ENCODE results near the gene IGSF6.

DNA sequence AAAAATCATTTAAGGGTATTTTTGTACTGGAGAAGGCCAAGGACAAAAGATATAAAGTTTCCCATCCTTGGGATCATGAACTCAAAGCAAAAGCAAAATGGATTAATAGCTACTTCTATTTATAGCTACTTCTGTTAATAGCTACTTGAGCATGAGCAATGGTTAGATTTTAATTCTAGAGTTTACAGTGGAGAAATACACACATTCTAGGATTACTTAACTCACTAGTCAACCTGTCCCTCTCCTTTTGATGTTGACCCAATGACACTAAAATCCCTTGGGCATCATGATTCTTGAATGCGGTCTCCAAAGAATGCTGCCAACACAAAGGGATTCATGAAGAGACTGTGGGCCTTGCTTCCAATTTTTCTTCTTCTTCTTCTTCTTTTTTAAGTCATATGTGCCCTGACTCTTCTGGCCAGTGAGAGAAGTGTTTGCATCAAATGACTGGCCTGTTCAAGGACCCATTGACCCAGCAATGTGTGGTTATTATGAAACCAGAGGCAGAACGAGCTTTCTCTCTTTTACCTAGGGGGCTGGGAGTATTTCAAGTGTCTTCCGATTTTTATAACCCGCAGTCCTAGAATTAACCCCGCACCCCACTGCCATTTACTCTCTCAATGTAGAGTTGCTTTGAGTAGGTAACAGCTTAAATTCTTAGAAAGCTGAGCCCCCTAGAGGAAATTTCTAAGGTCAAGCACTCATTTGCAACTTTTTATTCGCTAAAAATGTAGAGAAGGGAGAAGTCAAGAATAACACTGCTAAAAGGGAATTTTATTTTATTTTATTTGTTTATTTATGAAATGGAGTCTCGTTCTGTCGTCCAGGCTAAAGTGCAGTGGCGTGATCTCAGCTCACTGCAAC lies 46.0 kb upstream of the IGSF6 start:
- TF ChIP-seq POLR2AphosphoS5 (IDR thresholded peaks at IDR 0.05) (no peak), POLR2A (IDR thresholded peaks at IDR 0.05) (no peak)
- TF ChIP-seq, protein P1, sequence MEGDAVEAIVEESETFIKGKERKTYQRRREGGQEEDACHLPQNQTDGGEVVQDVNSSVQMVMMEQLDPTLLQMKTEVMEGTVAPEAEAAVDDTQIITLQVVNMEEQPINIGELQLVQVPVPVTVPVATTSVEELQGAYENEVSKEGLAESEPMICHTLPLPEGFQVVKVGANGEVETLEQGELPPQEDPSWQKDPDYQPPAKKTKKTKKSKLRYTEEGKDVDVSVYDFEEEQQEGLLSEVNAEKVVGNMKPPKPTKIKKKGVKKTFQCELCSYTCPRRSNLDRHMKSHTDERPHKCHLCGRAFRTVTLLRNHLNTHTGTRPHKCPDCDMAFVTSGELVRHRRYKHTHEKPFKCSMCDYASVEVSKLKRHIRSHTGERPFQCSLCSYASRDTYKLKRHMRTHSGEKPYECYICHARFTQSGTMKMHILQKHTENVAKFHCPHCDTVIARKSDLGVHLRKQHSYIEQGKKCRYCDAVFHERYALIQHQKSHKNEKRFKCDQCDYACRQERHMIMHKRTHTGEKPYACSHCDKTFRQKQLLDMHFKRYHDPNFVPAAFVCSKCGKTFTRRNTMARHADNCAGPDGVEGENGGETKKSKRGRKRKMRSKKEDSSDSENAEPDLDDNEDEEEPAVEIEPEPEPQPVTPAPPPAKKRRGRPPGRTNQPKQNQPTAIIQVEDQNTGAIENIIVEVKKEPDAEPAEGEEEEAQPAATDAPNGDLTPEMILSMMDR (IDR thresholded peaks at IDR 0.05), result no peak
